DOHH2 (cell line): ENCODE data around the gene CADPS2.
"Not testable (repeated sequence)": the region's sequence is repeated elsewhere in the genome, so short reads cannot be mapped to it uniquely, and the experiment has no call there.

Experiments used
- H3F3A ChIP-seq: fragments of 200-600 bp; sonication (generic), shearing (Covaris generic); 2 replicates; pipeline ENCODE4 v1.6.0; 2016; ENCODE audit warnings: antibody characterized with exemption, mild to moderate bottlenecking; ENCODE audit not compliant: control insufficient read depth, insufficient read depth
- H3K27ac ChIP-seq: fragments of 200-600 bp; sonication (generic); 2 replicates; pipeline ENCODE4 v1.5.1; 2014; ENCODE audit warnings: low read depth, mild to moderate bottlenecking, low read length, moderate library complexity
- H3K27me3 ChIP-seq: fragments of 200-600 bp; sonication (generic); 2 replicates; pipeline ENCODE4 v1.6.1; 2014; ENCODE audit warnings: mild to moderate bottlenecking, low read length, mixed read lengths; ENCODE audit not compliant: control insufficient read depth
- H3K36me3 ChIP-seq: fragments of 200-600 bp; sonication (generic); 2 replicates; pipeline ENCODE4 v1.6.1; 2014; ENCODE audit warnings: mild to moderate bottlenecking, low read length, moderate library complexity, mixed read lengths; ENCODE audit not compliant: control insufficient read depth
- H3K4me1 ChIP-seq: fragments of 200-600 bp; sonication (generic); 2 replicates; pipeline ENCODE4 v1.6.1; 2014; ENCODE audit warnings: mild to moderate bottlenecking, low read length, mixed read lengths; ENCODE audit not compliant: control insufficient read depth
- H3K4me2 ChIP-seq: fragments of 200-600 bp; sonication (generic); 2 replicates; pipeline ENCODE4 v1.6.0; 2014; ENCODE audit warnings: mild to moderate bottlenecking, low read length, moderate library complexity
- H3K4me3 ChIP-seq: fragments of 200-600 bp; sonication (generic); 2 replicates; pipeline ENCODE4 v1.5.1; 2014; ENCODE audit warnings: mild to moderate bottlenecking, low read length, mixed read lengths
- H3K79me2 ChIP-seq: fragments of 200-600 bp; sonication (generic); 2 replicates; pipeline ENCODE4 v1.6.1; 2014; ENCODE audit warnings: mild to moderate bottlenecking, low read length, mixed read lengths; ENCODE audit not compliant: control insufficient read depth
- H3K9me2 ChIP-seq: fragments of 200-600 bp; sonication (generic); replicated peaks from 2 replicates; pipeline ENCODE4 v1.6.1; 2014; ENCODE audit warnings: mild to moderate bottlenecking, low read length, mixed read lengths; ENCODE audit not compliant: control insufficient read depth
- H3K9me3 ChIP-seq: fragments of 200-600 bp; sonication (generic); 2 replicates; pipeline ENCODE4 v1.6.1; 2014; ENCODE audit warnings: antibody characterized with exemption, low read length, mixed read lengths; ENCODE audit not compliant: control insufficient read depth, insufficient read depth
- H4K20me1 ChIP-seq: fragments of 200-600 bp; sonication (generic); 2 replicates; pipeline ENCODE4 v1.6.0; 2014; ENCODE audit warnings: low read depth, mild to moderate bottlenecking, antibody characterized with exemption, low read length, moderate library complexity; ENCODE audit not compliant: control insufficient read depth, insufficient read depth
- EZH2phosphoT487 ChIP-seq: fragments of 200-600 bp; sonication (generic); IDR thresholded peaks from 2 replicates; pipeline ENCODE4 v1.6.1; 2017; ENCODE audit warnings: borderline replicate concordance, mild to moderate bottlenecking, antibody characterized with exemption, low read length, moderate library complexity, mixed read lengths
- TF ChIP-seq, protein P1 (sequence below): fragments of 200-600 bp; sonication (generic); IDR thresholded peaks from one replicate; pipeline ENCODE4 v1.5.1; 2014; ENCODE audit warnings: antibody characterized with exemption, mild to moderate bottlenecking, low read depth, low read length; ENCODE audit not compliant: poor library complexity, severe bottlenecking

CADPS2 gene

GRCh38 chr7:122684504-122684903 is 201.8 kb downstream of the CADPS2 start:
- H4K20me1 ChIP-seq: no peaks in the 10 kb centered on the region
- no peak overlapping the region for H3K4me2 ChIP-seq
- no peaks in the 10 kb centered on the region for H3K36me3 ChIP-seq
- H3K79me2 ChIP-seq: no peaks in the 10 kb centered on the region
- no peak overlapping the region for H3K4me3 ChIP-seq
- H3K27ac ChIP-seq: no peak overlapping the region
- H3K4me1 ChIP-seq: no peaks in the 10 kb centered on the region
- H3K9me3 ChIP-seq: no peaks in the 10 kb centered on the region
- H3K9me2 ChIP-seq: no peaks in the 10 kb centered on the region
- no peaks in the 10 kb centered on the region for H3F3A ChIP-seq
- no peaks in the 10 kb centered on the region for H3K27me3 ChIP-seq
- TF ChIP-seq, protein P1, sequence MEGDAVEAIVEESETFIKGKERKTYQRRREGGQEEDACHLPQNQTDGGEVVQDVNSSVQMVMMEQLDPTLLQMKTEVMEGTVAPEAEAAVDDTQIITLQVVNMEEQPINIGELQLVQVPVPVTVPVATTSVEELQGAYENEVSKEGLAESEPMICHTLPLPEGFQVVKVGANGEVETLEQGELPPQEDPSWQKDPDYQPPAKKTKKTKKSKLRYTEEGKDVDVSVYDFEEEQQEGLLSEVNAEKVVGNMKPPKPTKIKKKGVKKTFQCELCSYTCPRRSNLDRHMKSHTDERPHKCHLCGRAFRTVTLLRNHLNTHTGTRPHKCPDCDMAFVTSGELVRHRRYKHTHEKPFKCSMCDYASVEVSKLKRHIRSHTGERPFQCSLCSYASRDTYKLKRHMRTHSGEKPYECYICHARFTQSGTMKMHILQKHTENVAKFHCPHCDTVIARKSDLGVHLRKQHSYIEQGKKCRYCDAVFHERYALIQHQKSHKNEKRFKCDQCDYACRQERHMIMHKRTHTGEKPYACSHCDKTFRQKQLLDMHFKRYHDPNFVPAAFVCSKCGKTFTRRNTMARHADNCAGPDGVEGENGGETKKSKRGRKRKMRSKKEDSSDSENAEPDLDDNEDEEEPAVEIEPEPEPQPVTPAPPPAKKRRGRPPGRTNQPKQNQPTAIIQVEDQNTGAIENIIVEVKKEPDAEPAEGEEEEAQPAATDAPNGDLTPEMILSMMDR: no peak
- TF ChIP-seq EZH2phosphoT487: no peak

DNA sequence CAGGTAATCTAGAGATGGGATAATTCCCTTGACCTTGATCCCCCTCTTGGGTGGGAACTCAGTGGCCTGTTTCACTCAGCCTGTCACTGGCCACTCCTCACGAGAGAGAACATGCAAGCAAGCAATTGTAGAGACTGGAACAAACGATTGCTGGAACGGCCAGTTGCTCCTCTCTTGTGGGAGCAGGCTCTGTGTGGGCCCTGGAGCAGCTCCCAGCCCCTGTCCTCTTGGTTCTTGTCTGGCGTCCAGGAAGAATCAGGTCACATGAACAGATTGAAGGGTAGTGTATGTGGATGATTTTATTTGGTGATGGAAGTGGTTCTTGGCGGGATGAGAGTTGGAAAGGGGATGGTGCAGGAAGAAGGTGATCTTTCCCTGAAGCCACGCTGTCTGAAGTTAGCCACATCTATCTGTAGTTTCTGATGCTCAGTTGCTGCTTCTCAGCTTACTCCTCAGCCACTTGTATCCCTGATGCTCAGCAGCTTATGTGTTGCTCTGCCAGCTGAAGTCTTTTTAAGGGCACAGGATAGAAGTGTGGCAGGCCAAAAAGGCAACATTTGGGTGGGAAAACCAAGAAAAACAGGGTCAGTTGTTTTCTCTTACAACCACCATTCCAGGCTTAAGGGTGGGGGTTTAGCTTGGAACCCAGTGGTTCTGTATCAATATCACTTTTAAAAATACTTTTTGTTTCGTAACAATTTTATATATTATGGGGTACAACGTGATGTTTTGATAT is 203.3 kb downstream of the CADPS2 start:
- H3K4me1 ChIP-seq: no peaks in the 10 kb centered on the region
- TF ChIP-seq EZH2phosphoT487: no peak
- TF ChIP-seq, protein P1: no peak
- H3K27ac ChIP-seq: no peak overlapping the region
- H3F3A ChIP-seq: no peaks in the 10 kb centered on the region
- no peaks in the 10 kb centered on the region for H3K27me3 ChIP-seq
- no peaks in the 10 kb centered on the region for H3K9me3 ChIP-seq
- H3K4me3 ChIP-seq: no peak overlapping the region
- H3K79me2 ChIP-seq: no peaks in the 10 kb centered on the region
- H3K4me2 ChIP-seq: no peak overlapping the region
- no peaks in the 10 kb centered on the region for H3K36me3 ChIP-seq
- H3K9me2 ChIP-seq: no peaks in the 10 kb centered on the region
- H4K20me1 ChIP-seq: no peaks in the 10 kb centered on the region

GRCh38 chr7:122681186-122681585 is 205.1 kb downstream of the CADPS2 start:
- H3K27ac ChIP-seq, H4K20me1 ChIP-seq, H3K9me2 ChIP-seq, H3K27me3 ChIP-seq, H3F3A ChIP-seq, H3K79me2 ChIP-seq, H3K9me3 ChIP-seq, H3K4me3 ChIP-seq, H3K4me1 ChIP-seq, H3K4me2 ChIP-seq, H3K36me3 ChIP-seq: not testable (repeated sequence)

GRCh38 chr7:122679813-122680212 is 206.4 kb downstream of the CADPS2 start:
- no peaks in the 10 kb centered on the region for H4K20me1 ChIP-seq
- H3K4me1 ChIP-seq: no peaks in the 10 kb centered on the region
- H3K9me2 ChIP-seq: no peaks in the 10 kb centered on the region
- no peaks in the 10 kb centered on the region for H3F3A ChIP-seq
- no peak overlapping the region for H3K27ac ChIP-seq
- TF ChIP-seq, protein P1: no peak
- no peak for TF ChIP-seq EZH2phosphoT487
- H3K79me2 ChIP-seq: no peaks in the 10 kb centered on the region
- no peak overlapping the region for H3K4me2 ChIP-seq
- no peaks in the 10 kb centered on the region for H3K27me3 ChIP-seq
- no peaks in the 10 kb centered on the region for H3K9me3 ChIP-seq
- H3K4me3 ChIP-seq: no peak overlapping the region
- no peaks in the 10 kb centered on the region for H3K36me3 ChIP-seq

DNA sequence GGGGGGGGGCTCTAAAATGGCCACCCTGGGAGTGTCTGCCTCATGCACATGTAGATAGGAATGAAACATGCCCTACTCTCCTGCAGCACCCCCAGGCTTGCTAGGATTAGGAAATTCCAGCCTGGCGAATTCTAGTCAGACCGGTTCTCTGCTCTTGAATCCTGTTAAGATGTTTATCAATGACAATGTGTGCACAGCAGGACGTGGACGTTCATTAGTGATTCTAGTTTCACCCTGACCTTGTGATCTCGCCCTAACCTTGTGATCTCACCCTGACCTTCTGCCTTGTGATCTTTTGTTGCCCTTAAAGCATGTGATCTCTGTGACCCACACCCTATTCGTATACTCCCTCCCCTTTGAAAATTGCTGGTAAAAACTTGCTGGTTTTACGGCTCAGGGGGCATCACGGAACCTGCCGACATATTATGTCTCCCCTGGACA is 207.0 kb downstream of the CADPS2 start:
- not testable (repeated sequence) for H3F3A ChIP-seq, H3K79me2 ChIP-seq, H3K36me3 ChIP-seq, H3K4me1 ChIP-seq, H3K4me3 ChIP-seq, H3K27me3 ChIP-seq, H3K27ac ChIP-seq, H4K20me1 ChIP-seq, H3K4me2 ChIP-seq, H3K9me3 ChIP-seq, H3K9me2 ChIP-seq
